Measurements from ENCODE around the gene TFPI.

Gene TFPI

GRCh38 chr2:187466129-187466792, 88.0 kb downstream of the TFPI start:
- no peak for DNase-seq (ENCODE audit: low read depth)

GRCh38 chr2:187462839-187463238, 91.4 kb downstream of the TFPI start:
- DNase-seq (ENCODE audit: low read depth): no peak

- no peak for DNase-seq (ENCODE audit: low read depth)
Measured at GRCh38 chr2:187461294-187462261, 92.7 kb downstream of the TFPI start.

- no peak for DNase-seq (ENCODE audit: low read depth)
Measured at GRCh38 chr2:187459256-187459655, 95.0 kb downstream of the TFPI start.

- DNase-seq (ENCODE audit: low read depth): no peak
Measured at GRCh38 chr2:187453078-187453641, 101.1 kb downstream of the TFPI start.

GRCh38 chr2:187451510-187451909, 102.7 kb downstream of the TFPI start:
- DNase-seq (ENCODE audit: low read depth): no peak

- DNase-seq (ENCODE audit: low read depth): no peak
Measured at GRCh38 chr2:187447336-187447735, 106.9 kb downstream of the TFPI start.

- no peak for DNase-seq (ENCODE audit: low read depth)
Measured at GRCh38 chr2:187446711-187447110, 107.5 kb downstream of the TFPI start.

- DNase-seq (ENCODE audit: low read depth): no peak
Measured at GRCh38 chr2:187445051-187445450, 109.2 kb downstream of the TFPI start.

- DNase-seq (ENCODE audit: low read depth): no peak
Measured at GRCh38 chr2:187442778-187443177, 111.5 kb downstream of the TFPI start.

- no peak for DNase-seq (ENCODE audit: low read depth)
Measured at GRCh38 chr2:187442378-187442777, 111.9 kb downstream of the TFPI start.

- no peak for DNase-seq (ENCODE audit: low read depth)
Measured at GRCh38 chr2:187440101-187440675, 114.0 kb downstream of the TFPI start.

GRCh38 chr2:187438455-187438854, 115.8 kb downstream of the TFPI start:
- DNase-seq (ENCODE audit: low read depth): no peak

- no peak for DNase-seq (ENCODE audit: low read depth)
Measured at GRCh38 chr2:187435756-187436155, 118.5 kb downstream of the TFPI start.

- no peak for DNase-seq (ENCODE audit: low read depth)
Measured at GRCh38 chr2:187435078-187435477, 119.2 kb downstream of the TFPI start.

- no peak for DNase-seq (ENCODE audit: low read depth)
Measured at GRCh38 chr2:187434342-187434785, 119.9 kb downstream of the TFPI start.

- no peak for DNase-seq (ENCODE audit: low read depth)
Measured at GRCh38 chr2:187431911-187432310, 122.3 kb downstream of the TFPI start.

- no peak for DNase-seq (ENCODE audit: low read depth)
Measured at GRCh38 chr2:187429989-187430388, 124.2 kb downstream of the TFPI start.

GRCh38 chr2:187424146-187424545, 130.1 kb downstream of the TFPI start:
- no peak for DNase-seq (ENCODE audit: low read depth)

- DNase-seq (ENCODE audit: low read depth): no peak
Measured at GRCh38 chr2:187422282-187422681, 132.0 kb downstream of the TFPI start.

GRCh38 chr2:187421519-187421918, 132.7 kb downstream of the TFPI start:
- no peak for DNase-seq (ENCODE audit: low read depth)

GRCh38 chr2:187419808-187420207, 134.4 kb downstream of the TFPI start:
- no peak for DNase-seq (ENCODE audit: low read depth)

GRCh38 chr2:187415449-187415848, 138.8 kb downstream of the TFPI start:
- DNase-seq (ENCODE audit: low read depth): no peak
